Measurements from ENCODE around the gene BTNL9.
"Not testable (repeated sequence)": the region's sequence is repeated elsewhere in the genome, so short reads cannot be mapped to it uniquely, and the experiment has no call there.

Gene BTNL9

GRCh38 chr5:181043285-181044092 lies 3.4 kb downstream of the BTNL9 start:
- no peak for DNase-seq

GRCh38 chr5:181044093-181044599 lies 4.1 kb downstream of the BTNL9 start:
- no peak for DNase-seq

- no peak for DNase-seq
Measured at GRCh38 chr5:181044662-181045305, 4.7 kb downstream of the BTNL9 start.

GRCh38 chr5:181045316-181045715 lies 5.2 kb downstream of the BTNL9 start:
- DNase-seq: no peak

GRCh38 chr5:181045857-181046256 lies 5.8 kb downstream of the BTNL9 start:
- not testable (repeated sequence) for DNase-seq

GRCh38 chr5:181047288-181047687 lies 7.2 kb downstream of the BTNL9 start:
- DNase-seq: no peak

GRCh38 chr5:181047921-181048320 lies 7.9 kb downstream of the BTNL9 start:
- DNase-seq: no peak

- DNase-seq: no peak
Measured at GRCh38 chr5:181050016-181050415, 9.9 kb downstream of the BTNL9 start.

GRCh38 chr5:181051841-181052671 lies 12.0 kb downstream of the BTNL9 start:
- DNase-seq: no peak

- no peak for DNase-seq
Measured at GRCh38 chr5:181052672-181053487, 12.8 kb downstream of the BTNL9 start.

GRCh38 chr5:181053488-181054121 lies 13.5 kb downstream of the BTNL9 start:
- DNase-seq: no peak

GRCh38 chr5:181054138-181054537 lies 14.1 kb downstream of the BTNL9 start:
- no peak for DNase-seq

- DNase-seq: no peak
Measured at GRCh38 chr5:181054871-181055459, 14.9 kb downstream of the BTNL9 start.

- no peak for DNase-seq
Measured at GRCh38 chr5:181056431-181056830, 16.4 kb downstream of the BTNL9 start.

GRCh38 chr5:181058321-181058720 lies 18.3 kb downstream of the BTNL9 start:
- no peak for DNase-seq

- DNase-seq: no peak
Measured at GRCh38 chr5:181058786-181059296, 18.8 kb downstream of the BTNL9 start.

- DNase-seq: no peak
Measured at GRCh38 chr5:181059297-181060230, 19.5 kb downstream of the BTNL9 start.

GRCh38 chr5:181060231-181060590 lies 20.1 kb downstream of the BTNL9 start:
- DNase-seq: no peak

GRCh38 chr5:181060924-181061323 lies 20.9 kb downstream of the BTNL9 start:
- no peak for DNase-seq

- DNase-seq: no peak
Measured at GRCh38 chr5:181061645-181062044, 21.6 kb downstream of the BTNL9 start.

Measured in NCI-H2029 (cell line).